NCI-H460 (cell line): Measurements from ENCODE around the gene C2CD4C. TPM values are rescaled to one million over a fixed set of nuclear protein-coding genes. Genes with fewer than 3 reads are reported as not detected.
A peak's percentile ranks its signal among the peaks of the same experiment; 100 is the strongest.
"Not testable (repeated sequence)": the region's sequence is repeated elsewhere in the genome, so short reads cannot be mapped to it uniquely, and the experiment has no call there.

Experiments
- DNase-seq: peaks from one replicate; pipeline ENCODE4 v3.0.0-alpha.2; 2016; ENCODE audit warnings: low read depth; ENCODE audit errors: extremely low read depth
- total RNA-seq: library from RNA; depleted of rRNA; stranded (reverse); fragments of >200 nt; shearing (Covaris generic); gene quantifications from 2 replicates; pipeline ENCODE4 v1.2.3, GENCODE V29; 2014

The C2CD4C gene
- total RNA-seq, 1 experiment from 2014 or later = 0.05 TPM

- DNase-seq = not testable (repeated sequence)
Measured at GRCh38 chr19:386189-386588, 22.8 kb downstream of the C2CD4C start.

- DNase-seq = no peak
Measured at GRCh38 chr19:384799-385169, 24.2 kb downstream of the C2CD4C start.

- DNase-seq = no peak
Measured at GRCh38 chr19:383922-384798, 24.8 kb downstream of the C2CD4C start.

DNA sequence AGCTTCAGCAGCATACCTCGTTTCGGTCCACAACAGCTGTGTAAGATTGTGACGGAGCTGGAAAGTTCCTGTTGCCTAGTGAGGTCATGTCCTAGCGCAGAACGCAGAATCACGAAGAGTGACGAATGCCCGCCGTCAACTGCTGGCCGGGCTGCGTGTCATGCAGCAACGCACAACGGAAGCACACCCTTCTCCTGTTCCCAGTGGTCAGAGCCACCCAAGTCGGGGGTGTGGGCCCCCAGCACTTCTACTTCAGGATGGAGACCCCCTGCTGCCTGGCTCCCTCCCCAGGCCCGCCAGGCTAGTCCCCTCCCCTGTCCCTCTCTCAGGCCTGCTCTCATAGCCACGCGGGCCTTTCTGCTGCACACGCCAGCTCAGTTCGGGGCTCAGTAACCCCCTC lies 25.9 kb downstream of the C2CD4C start:
- DNase-seq = no peak

- DNase-seq = not testable (repeated sequence)
Measured at GRCh38 chr19:382578-382977, 26.4 kb downstream of the C2CD4C start.

- DNase-seq = not testable (repeated sequence)
Measured at GRCh38 chr19:381901-382300, 27.0 kb downstream of the C2CD4C start.

- not testable (repeated sequence) for DNase-seq
Measured at GRCh38 chr19:380618-381219, 28.2 kb downstream of the C2CD4C start.

- DNase-seq = no peak
Measured at GRCh38 chr19:379796-380195, 29.2 kb downstream of the C2CD4C start.

DNA sequence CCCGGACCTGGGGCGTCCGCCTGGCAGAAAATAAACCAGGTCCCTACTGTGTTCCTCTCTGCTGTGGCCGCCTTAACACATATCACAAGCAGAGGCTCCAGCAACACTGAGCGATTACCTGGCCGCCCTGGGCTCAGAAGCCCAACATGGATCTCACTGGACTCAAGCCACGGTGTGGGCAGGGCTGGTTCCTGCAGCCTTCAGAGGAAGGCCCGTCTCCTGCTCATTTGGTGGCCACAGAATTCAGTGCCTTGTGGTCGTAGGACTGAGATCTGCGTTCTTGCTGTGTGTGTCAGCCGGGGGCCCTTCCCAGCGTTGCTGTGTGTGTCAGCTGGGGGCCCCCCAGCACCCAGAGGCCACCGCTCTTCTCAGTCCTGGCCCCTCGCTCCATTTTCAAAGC lies 30.2 kb downstream of the C2CD4C start:
- no peak for DNase-seq

DNA sequence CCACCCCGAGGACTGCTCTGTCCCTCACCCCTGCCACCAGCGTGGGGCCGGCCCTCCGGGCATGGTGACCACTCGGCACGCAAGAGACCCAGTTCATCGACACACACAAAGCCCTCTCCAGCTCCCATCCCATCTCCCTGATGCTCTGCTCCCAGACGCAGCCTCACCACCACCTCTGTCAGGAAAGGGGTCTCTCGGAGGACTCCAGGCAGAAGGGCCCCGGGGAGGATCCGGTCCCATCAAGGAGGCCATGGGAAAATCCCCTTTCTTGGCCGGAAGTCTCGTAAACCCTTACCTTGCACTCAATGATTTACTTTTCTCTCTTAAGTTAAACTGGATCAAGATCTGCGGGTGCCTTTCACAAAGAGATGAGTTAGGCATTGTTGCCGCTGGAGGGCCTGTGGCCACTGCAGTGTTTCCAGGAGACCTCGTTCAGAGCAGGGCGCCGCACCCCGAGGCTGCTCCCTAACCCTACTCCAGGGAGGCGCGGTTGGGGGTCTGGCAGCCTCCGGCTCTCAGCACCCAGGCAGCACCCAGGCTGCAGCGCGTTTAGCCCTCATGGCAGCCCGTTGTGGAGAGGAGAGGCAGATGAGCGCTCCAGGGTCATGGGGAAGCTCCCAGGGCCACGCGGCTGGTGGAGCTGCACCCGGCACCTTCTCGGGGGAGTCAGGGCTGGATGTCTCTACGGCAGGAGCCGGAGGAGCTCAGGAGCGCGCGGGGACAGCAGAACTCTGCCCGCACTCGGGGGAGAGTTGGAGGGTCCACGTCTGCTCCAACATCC lies 31.0 kb downstream of the C2CD4C start:
- peak; percentile 11 for DNase-seq

DNA sequence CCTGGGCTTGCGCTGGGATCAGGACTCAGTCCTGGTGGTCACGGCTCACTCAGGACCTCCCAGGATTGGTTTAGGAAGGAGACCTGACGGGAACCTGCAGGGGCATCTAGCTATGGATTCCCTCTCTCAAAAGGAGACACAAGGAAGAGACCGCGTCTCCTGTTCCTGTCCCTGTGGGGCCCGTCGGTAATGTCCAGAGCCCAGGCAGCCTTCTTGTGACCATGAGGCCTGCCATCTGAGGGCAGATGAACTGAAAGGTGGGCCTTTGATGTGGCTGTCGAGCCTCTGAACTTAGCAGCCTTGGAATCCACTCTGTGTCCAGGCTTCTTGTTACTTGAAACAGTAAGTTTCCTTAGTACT lies 32.9 kb downstream of the C2CD4C start:
- no peak for DNase-seq

DNA sequence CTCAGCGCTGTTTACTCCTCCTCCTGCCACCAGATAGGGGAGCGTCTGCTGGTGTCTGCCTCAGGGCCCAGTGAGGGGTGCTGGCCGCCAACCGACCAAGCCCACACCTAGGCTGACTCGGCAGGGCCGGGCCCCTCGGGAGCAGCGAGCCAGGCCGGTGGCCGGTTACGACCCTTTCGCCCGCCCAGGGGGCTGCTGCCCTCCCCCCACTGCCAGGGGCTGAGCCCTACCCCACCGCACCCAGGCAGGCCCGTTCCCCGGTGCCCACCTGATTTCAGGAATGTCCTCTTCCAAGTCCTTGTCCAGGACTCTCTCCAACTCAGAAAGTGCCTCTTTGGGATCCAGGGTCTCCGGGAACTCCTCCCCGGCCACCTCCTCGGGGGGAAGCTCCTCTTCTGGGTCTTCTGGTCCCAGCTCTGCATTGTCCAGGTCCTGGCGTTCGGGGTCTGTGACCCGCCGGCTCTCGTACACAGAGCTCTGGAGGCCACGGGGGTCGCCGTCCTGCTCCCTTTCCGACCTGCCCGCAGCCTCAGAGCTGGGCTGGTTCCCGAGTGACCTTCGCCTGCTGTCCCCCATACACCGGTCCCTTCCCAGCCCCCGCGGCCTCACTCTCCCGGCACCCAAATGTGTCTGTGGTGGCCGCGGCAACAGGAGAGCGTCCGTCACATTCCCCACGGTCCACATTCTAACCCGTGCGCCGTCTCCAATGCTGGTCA lies 33.4 kb downstream of the C2CD4C start:
- DNase-seq = no peak

DNA sequence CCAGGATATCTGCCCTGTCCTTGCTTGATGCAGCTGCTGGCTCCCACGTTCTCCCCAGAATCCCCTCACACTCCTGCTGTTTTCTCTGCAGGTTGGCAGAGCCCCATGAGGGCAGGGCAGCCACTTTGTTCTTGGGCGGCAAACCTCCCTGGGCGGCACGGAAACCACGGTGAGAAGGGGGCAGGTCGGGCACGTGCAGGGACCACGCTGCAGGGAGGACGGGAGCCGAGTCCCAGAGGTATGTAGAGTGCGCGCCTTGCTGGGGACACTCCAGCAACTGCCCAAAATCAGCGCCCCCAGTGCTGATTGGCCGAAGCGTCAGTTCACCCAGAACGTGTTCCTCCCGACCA lies 34.1 kb downstream of the C2CD4C start:
- no peak for DNase-seq

- no peak for DNase-seq
Measured at GRCh38 chr19:374183-374885, 34.6 kb downstream of the C2CD4C start.

GRCh38 chr19:373391-374182 lies 35.4 kb downstream of the C2CD4C start:
- no peak for DNase-seq

- no peak for DNase-seq
Measured at GRCh38 chr19:372306-372890, 36.5 kb downstream of the C2CD4C start.

- DNase-seq = no peak
Measured at GRCh38 chr19:371501-372168, 37.3 kb downstream of the C2CD4C start.

DNA sequence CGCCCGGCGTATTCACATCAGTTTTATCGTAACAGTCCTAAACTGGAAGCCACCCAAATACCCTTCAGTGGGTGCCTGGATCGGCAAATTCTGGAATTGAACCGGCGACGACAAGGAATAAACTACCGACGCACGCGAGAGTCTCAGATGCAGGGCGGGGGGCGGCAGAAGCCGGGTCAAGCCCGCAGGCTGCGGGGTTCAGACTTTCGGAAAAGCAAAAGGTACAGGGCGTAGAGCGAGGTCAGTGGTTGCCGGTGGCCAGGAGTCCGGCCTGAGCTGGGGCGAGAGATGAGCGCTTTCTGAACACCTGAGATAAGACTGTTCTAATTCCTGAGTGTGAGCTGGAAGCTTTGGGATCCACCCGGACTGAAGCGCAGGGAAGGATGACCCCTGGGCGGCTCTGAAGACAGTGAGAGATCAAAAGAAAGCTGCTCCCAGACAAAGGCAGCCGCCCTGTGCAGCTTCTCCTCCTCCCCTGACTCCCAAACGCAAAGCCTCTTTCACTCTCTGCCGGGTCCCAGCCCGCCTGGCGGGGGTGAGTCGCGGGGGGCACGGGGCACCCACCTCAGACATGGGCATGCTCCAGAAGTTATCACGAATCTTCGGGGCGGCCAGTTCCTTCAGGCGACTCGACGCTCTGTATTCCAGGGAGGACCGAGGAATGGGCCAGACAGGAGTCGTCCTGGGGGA lies 38.2 kb downstream of the C2CD4C start:
- DNase-seq = no peak
